Activated CD4-positive, alpha-beta T cell treated with anti-CD3 and anti-CD28 coated beads, Interleukin-2, amount 50 U/mL, for 16 hours (primary cell): ENCODE data around the gene SUZ12.
"Not testable (repeated sequence)": the region's sequence is repeated elsewhere in the genome, so short reads cannot be mapped to it uniquely, and the experiment has no call there.

Experiments used
- DNase-seq: peaks from one replicate; pipeline ENCODE4 v3.0.0-alpha.2; 2020

Gene SUZ12

GRCh38 chr17:31936615-31937609 is at the start of gene SUZ12:
TSS of gene SUZ12 (plus strand) at chr17:31937007. CDS start at chr17:31937247, 240 bp downstream.
- DNase-seq: peak; percentile 90

DNA sequence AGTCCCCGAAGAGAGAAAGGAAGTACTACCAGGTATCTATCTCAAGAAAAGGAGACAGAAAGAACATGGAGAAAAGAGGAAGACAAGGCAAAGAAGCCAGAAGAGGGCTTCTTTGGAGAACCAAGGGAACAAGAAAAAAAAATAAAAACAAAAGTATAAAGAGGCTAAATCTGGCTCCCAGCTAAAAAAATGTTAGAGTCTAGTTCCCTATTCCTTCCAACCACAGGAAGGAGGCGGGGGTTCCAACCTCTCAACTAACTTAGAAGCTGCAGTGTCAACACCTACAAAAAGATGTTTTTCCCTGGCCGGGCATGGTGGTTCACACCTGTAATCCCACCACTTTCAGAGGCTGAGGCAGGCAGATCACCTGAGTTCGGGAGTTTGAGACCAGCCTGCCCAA is 48.7 kb upstream of the SUZ12 start:
- DNase-seq: no peak

DNA sequence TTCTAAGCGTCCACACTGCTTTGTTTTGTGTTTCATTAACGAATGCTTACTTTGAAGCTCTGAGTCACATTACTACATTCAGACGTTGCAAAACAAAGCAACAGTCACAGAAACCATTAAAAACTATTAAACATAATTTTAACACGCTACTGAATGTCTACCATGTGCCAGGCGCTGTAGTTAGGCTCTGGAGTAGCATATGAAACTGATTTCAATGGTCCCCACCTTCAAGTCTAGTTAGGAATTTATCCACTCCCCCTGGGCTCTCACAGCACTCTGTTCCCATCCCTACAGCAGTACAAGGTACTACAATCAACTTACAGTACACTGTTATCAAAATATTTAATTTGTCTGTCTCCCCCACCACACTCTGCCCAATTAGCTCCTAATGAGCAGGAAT is 35.9 kb upstream of the SUZ12 start:
- DNase-seq: no peak

- peak; percentile 52 for DNase-seq
Measured at GRCh38 chr17:31902693-31903092, 34.1 kb upstream of the SUZ12 start.

DNA sequence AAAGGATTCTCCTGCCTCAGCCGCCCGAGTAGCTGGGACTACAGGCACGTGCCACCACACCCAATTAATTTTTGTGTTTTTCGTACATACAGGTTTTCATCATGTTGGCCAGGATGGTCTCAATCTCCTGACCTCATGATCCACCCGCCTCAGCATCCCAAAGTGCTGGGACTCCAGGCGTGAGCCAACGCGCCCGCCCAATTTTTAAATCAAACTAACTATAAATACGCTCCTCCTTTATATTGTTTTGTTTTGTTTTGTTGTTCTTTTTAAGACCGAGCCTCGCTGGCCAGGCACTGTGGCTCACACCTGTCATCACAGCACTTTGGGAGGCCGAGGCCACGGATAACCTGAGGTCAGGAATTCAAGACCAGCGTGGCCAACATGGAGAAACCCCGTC is 33.4 kb upstream of the SUZ12 start:
- no peak for DNase-seq

- no peak for DNase-seq
Measured at GRCh38 chr17:31907342-31907962, 29.4 kb upstream of the SUZ12 start.

GRCh38 chr17:31908386-31908785 is 28.4 kb upstream of the SUZ12 start:
- DNase-seq: no peak

- not testable (repeated sequence) for DNase-seq
Measured at GRCh38 chr17:31912705-31913104, 24.1 kb upstream of the SUZ12 start.

- DNase-seq: no peak
Measured at GRCh38 chr17:31915456-31916100, 21.2 kb upstream of the SUZ12 start.

GRCh38 chr17:31916491-31917064 is 20.2 kb upstream of the SUZ12 start:
- DNase-seq: no peak

DNA sequence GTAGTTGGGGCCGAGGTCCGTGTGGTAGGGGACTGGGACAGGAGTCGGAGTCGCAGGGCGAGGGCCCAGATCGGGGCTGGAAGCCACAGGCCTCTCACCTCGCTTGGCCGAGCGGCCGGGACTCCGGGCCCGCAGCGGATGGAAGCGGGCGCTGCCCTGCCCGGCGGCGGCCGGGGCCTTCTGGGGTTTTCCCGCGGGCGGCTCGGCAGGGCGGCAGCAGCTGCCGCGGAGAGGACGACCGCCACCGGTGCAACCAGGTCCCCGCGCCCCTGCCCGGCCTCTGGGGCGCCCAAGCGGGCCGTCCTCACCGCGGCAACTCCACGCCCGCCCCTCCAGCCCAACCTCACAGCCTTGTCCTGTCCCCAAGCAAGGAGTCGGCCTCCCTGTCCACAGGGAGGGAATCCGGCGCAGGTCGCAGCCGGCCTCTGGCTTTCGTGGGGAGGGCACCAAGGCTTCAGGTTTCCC is 19.7 kb upstream of the SUZ12 start:
- no peak for DNase-seq

DNA sequence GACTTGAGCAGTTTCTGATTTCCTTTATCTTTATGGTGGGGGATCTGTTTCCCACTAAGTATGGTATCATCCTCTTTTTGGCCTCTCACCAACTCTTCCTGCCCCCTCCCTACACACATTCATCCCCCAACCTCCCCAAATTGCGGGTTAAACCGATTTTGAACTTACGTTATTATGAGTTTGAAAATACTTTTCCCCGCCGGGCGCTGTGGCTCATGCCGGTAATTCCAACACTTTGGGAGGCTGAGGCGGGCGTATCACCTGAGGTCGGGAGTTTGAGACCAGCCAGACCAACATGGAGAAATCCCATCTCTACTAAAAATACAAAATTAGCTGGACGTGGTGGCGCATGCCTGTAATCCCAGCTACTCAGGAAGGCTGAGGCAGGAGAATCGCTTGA is 19.1 kb upstream of the SUZ12 start:
- DNase-seq: not testable (repeated sequence)

- no peak for DNase-seq
Measured at GRCh38 chr17:31918701-31919128, 18.1 kb upstream of the SUZ12 start.

DNA sequence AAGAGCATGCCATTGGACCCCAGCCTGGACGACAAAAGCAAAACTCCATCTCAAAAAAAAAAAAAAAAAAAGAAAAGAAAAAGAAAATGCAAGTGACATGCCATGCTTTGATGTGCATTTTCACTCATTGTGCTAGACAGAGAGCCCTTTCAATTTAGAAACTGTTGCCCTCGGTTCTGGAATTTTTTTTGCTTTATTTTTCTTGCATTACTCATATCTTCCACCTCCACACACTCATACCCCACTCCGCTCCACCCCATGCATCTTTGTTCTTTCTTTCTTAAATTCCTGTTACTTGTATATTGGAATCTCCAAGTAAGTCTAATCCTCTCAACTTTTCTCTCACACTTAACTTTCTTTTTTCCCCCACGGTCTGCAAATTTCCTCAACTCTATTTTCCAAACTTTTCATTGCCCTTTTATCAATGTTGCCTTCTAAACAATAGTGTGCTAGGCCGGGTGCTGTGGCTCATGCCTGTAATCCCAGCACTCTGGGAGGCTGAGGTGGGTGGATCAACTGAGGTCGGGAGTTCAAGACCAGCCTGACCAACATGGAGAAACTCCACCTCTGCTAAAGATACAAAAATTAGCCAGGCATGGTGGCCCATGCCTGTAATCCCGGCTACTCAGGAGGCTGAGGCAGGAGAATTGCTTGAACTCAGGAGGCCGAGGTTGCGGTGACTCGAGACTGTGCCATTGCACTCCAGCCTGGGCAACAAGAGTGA is 16.8 kb upstream of the SUZ12 start:
- peak; percentile 51 for DNase-seq

DNA sequence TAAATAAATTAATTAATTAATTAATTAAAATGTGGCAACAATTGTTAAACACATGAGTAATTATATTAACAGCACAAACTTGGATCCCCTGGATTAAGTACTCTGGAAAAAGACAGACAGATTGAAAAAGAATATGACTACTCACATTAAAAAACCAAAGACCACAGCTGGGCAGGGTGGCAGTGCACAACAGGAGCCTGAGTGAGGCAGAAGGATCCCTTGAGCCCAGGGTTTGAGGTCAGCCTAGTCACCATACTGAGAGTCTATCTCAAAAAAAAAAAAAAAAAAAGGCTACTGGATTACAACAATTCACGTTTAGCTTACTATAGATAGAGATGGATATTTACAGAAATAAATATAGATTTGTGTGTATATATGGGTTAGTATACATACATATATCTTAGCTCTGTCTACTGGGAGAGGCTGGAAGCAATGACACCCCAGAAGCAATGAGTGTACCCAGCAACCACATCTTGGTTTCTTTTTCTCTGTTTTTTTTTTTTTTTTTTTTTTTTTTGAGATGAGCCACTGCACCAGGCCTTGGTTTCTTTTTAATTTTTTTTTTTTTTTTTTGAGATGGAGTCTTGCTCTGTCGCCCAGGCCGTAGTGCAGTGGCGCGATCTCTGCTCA is 10.6 kb upstream of the SUZ12 start:
- DNase-seq: peak; percentile 13

DNA sequence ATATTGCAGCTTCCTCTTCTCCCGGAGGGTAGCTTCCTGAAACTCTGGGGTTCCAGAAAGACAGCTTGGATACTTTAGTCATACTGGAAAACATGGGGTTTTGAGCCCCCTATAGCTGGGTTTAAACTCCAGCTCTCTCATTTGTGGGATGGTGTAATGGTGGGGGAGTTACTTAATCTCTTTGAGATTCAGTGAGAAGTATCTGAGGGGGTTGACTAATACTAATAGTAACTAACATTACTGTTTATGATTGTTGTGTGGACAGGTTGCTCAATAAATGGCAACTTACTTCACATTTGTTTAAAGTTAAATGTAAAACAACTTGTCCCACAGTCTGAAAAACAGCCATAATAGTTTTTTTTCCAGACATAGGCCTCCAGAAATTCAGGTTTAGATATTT is 5.1 kb upstream of the SUZ12 start:
- no peak for DNase-seq

- no peak for DNase-seq
Measured at GRCh38 chr17:31935512-31935911, 1.3 kb upstream of the SUZ12 start.

- not testable (repeated sequence) for DNase-seq
Measured at GRCh38 chr17:31937926-31938641, 1.3 kb downstream of the SUZ12 start.

- DNase-seq: not testable (repeated sequence)
Measured at GRCh38 chr17:31941916-31942315, 5.1 kb downstream of the SUZ12 start.

GRCh38 chr17:31942396-31942795 is 5.6 kb downstream of the SUZ12 start:
- DNase-seq: not testable (repeated sequence)

- not testable (repeated sequence) for DNase-seq
Measured at GRCh38 chr17:31951953-31952352, 15.1 kb downstream of the SUZ12 start.
